Heart left ventricle (tissue), 13 donors: ENCODE measurements around the gene WNT9A.

Experiments used
- CTCF ChIP-seq, 12 donors: fragments of 200-600 bp; sonication (generic) in 4 of 12; IDR thresholded peaks; one replicate each; pipeline versions ENCODE4 v1.5.0 to v1.8.0; 2018 to 2022; ENCODE audit warnings: antibody characterized with exemption in 12 of 12, mild to moderate bottlenecking in 5 of 12
- POLR2A ChIP-seq, 2 donors: fragments of 450-650 bp; IDR thresholded peaks; one replicate each; pipeline ENCODE4 v1.6.1; 2017; ENCODE audit warnings: antibody characterized with exemption in 2 of 2, mild to moderate bottlenecking in 2 of 2, moderate library complexity in 2 of 2
- donor health status: ischemic (EF 13 %, LVEDD 7.1; RV severe dilation, severe dysfunction).
- donor health status: DM: no; HTN: yes; CAD: no.
- donor health status: DM: no; HTN: no; CAD: no.
- donor health status: ischemic (EF 25% LVEDD 6.9; RV normal size, moderate dysfunction).
- donor health status: ischemic (EF 25% LVEDD 5.7; RV mildly dilated, moderate dysfunction).
- donor health status: ischemic (EF 35%, LVEDD 5.7; RV mildly dilated, moderate dysfunction).
- donor health status: nonischemic (EF 11% LVEDD 7.7; RV severe dilation, severe dysfunction).
- donor health status: DM: yes; HTN: yes; CAD: no.
- donor health status: PGD.
- donor health status: ischemic (EF 29% LVEDD 5.4; RV normal size, mild dysfunction).
- donor health status: nonischemic (EF 23%, LVEDD 6.1; RV moderate dilation, normal function).

GRCh38 chr1:227927971-227928741 is 19.6 kb downstream of the WNT9A start:
- TF ChIP-seq CTCF (IDR thresholded peaks at IDR 0.05) (no peak), POLR2A (IDR thresholded peaks at IDR 0.05) (no peak)
